ENCODE measurements around the gene CERKL. TPM values are rescaled to one million over a fixed set of nuclear protein-coding genes. Genes with fewer than 3 reads are reported as not detected.

CERKL gene
- total RNA-seq, 1 donor from 2014 or later, result not detected

DNA sequence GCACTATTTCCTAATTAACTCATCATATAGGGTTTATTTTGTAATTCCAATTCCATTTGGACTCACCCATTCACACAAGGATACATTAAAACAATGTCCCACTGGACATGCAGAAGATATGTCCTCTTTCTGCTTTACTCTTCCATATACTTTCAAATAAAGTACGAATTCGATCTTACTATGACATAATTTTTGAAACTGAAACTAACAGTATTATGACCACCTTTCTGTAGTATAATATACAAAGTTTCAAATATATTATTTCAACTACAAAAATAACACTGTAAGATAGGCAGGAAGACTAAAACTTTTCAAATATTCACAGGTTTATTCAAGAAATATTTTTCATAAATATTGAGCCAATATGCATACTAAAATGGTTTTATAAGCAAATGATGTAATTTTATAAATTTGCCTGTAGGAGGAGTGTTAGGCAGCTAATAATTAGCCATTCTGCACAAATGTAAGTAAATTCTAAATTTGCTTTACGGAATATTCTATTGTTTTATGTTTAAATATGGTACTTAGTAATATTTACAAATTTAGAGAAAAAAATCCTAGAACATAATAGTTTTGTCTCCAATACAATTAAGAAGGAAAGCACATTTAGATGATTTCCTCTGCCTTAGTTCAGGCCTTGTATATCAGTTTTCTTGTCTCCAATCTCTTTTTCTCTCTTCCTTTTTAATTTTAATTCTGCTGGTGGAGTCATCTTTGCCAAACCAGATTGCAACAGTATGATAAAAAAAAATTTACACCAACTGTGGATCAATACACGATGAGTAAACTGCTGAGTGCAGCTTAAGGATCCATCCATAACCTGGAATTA lies 85.9 kb downstream of the CERKL start:
- Histone ChIP-seq H4K20me1 (ENCODE audit: low read depth) (no peaks in the 10 kb centered on the region), H3K4me1 (no peaks in the 10 kb centered on the region), H3F3A (ENCODE audit: low read depth) (no peaks in the 10 kb centered on the region), H3K36me3 (no peaks in the 10 kb centered on the region), H3K27ac (no peak overlapping the region), H3K9me3 (ENCODE audit: low read depth) (no peaks in the 10 kb centered on the region), H2AFZ (replicated peaks) (no peak overlapping the region), H3K9ac (no peak overlapping the region), H3K27me3 (no peaks in the 10 kb centered on the region), H3K4me3 (no peak overlapping the region), H3K4me2 (no peak overlapping the region), H3K79me2 (ENCODE audit: low read depth) (no peaks in the 10 kb centered on the region)
- peaks cover 5% of the 10 kb centered on the region for H3K4me1 Mint-ChIP-seq
- peaks cover 3% of the 10 kb centered on the region for H3K27me3 Mint-ChIP-seq (ENCODE audit: insufficient read depth, low read depth)
- TF ChIP-seq, protein P1, sequence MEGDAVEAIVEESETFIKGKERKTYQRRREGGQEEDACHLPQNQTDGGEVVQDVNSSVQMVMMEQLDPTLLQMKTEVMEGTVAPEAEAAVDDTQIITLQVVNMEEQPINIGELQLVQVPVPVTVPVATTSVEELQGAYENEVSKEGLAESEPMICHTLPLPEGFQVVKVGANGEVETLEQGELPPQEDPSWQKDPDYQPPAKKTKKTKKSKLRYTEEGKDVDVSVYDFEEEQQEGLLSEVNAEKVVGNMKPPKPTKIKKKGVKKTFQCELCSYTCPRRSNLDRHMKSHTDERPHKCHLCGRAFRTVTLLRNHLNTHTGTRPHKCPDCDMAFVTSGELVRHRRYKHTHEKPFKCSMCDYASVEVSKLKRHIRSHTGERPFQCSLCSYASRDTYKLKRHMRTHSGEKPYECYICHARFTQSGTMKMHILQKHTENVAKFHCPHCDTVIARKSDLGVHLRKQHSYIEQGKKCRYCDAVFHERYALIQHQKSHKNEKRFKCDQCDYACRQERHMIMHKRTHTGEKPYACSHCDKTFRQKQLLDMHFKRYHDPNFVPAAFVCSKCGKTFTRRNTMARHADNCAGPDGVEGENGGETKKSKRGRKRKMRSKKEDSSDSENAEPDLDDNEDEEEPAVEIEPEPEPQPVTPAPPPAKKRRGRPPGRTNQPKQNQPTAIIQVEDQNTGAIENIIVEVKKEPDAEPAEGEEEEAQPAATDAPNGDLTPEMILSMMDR (IDR thresholded peaks at IDR 0.05), result no peak
- TF ChIP-seq EZH2phosphoT487 (IDR thresholded peaks at IDR 0.05) (no peak), EZH2 (IDR thresholded peaks at IDR 0.05) (no peak)
- H3K4me3 Mint-ChIP-seq, result no peak overlapping the region
- H3K36me3 Mint-ChIP-seq, result no peaks in the 10 kb centered on the region
- DNase-seq (ENCODE audit: low spot score), result no peak
- no peak overlapping the region for H3K27ac Mint-ChIP-seq
- no peaks in the 10 kb centered on the region for H3K9me3 Mint-ChIP-seq

DNA sequence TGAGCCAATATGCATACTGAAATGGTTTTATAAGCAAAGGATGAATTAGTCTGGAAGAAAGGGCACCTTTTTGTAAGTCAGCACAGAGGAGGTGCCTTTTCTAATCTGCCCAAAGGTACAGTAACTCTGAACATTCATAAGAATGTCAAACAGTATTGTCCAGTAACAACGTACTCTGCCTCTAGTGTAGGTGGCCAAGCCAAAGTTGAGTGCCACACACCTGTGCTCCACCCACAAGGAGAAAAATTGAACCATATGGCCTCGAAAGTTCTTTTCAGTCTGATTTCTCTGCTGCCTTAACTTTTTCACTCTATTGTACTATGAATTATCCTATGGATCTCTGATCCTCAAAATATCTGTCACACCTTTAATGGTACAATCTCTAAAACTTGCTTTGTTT lies 86.8 kb downstream of the CERKL start:
- H3K9ac ChIP-seq, result no peak overlapping the region
- H3F3A ChIP-seq (ENCODE audit: low read depth), result no peaks in the 10 kb centered on the region
- no peak overlapping the region for H2AFZ ChIP-seq (replicated peaks)
- H3K4me3 Mint-ChIP-seq, result no peak overlapping the region
- H3K4me3 ChIP-seq, result no peak overlapping the region
- peaks cover 5% of the 10 kb centered on the region for H3K4me1 Mint-ChIP-seq
- no peaks in the 10 kb centered on the region for H3K36me3 ChIP-seq
- H3K27me3 ChIP-seq, result no peaks in the 10 kb centered on the region
- H3K36me3 Mint-ChIP-seq, result no peaks in the 10 kb centered on the region
- no peaks in the 10 kb centered on the region for H3K4me1 ChIP-seq
- no peak overlapping the region for H3K27ac ChIP-seq
- H3K9me3 Mint-ChIP-seq, result no peaks in the 10 kb centered on the region
- no peaks in the 10 kb centered on the region for H3K9me3 ChIP-seq (ENCODE audit: low read depth)
- H3K79me2 ChIP-seq (ENCODE audit: low read depth), result no peaks in the 10 kb centered on the region
- TF ChIP-seq, protein P1 (IDR thresholded peaks at IDR 0.05), result no peak
- TF ChIP-seq EZH2phosphoT487 (IDR thresholded peaks at IDR 0.05) (no peak), EZH2 (IDR thresholded peaks at IDR 0.05) (no peak)
- peaks cover 5% of the 10 kb centered on the region for H3K27me3 Mint-ChIP-seq (ENCODE audit: insufficient read depth, low read depth)
- H3K27ac Mint-ChIP-seq, result no peak overlapping the region
- no peak for DNase-seq (ENCODE audit: low spot score)
- no peak overlapping the region for H3K4me2 ChIP-seq
- H4K20me1 ChIP-seq (ENCODE audit: low read depth), result no peaks in the 10 kb centered on the region

DNA sequence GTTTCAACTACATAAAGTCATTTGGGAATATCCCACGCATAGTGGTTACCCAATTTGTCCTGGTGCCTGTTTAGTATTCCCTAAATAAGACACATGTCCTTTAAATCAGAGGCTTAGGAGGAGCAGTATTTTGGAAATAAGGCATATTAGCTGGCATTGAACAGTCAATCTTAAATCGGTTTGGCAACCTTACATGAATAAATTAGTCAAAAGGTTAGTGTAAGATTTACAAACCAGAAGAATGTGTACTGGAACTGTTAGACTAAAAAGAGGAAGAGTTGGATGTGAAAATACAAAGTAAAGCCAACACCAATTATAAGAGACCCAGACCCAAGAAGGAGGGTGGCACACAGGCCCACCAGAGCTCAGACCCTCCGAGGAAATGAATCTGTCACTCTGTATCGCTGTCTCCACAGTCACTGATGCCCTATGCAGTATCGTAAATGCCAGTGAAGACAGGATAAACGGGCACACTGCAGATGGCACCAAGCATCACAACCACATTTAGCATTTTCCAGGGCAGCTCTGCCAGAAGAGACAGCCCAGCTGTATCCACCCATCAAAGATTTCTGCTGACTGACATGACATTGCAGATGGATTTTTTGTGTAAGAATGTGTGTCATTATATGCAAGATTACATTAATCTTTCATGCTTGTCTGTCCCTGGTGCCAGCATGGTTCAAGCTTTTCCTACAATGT lies 90.4 kb downstream of the CERKL start:
- H3K36me3 ChIP-seq, result no peaks in the 10 kb centered on the region
- Mint-ChIP-seq H3K27me3 (ENCODE audit: insufficient read depth, low read depth) (peaks cover 6% of the 10 kb centered on the region), H3K36me3 (no peaks in the 10 kb centered on the region), H3K9me3 (no peaks in the 10 kb centered on the region), H3K4me3 (no peak overlapping the region), H3K4me1 (no peaks in the 10 kb centered on the region), H3K27ac (no peak overlapping the region)
- H2AFZ ChIP-seq (replicated peaks), result no peak overlapping the region
- H3K4me1 ChIP-seq, result no peaks in the 10 kb centered on the region
- no peak for DNase-seq (ENCODE audit: low spot score)
- H3K4me3 ChIP-seq, result no peak overlapping the region
- H4K20me1 ChIP-seq (ENCODE audit: low read depth), result no peaks in the 10 kb centered on the region
- H3K27me3 ChIP-seq, result no peaks in the 10 kb centered on the region
- no peaks in the 10 kb centered on the region for H3F3A ChIP-seq (ENCODE audit: low read depth)
- no peaks in the 10 kb centered on the region for H3K9me3 ChIP-seq (ENCODE audit: low read depth)
- H3K79me2 ChIP-seq (ENCODE audit: low read depth), result no peaks in the 10 kb centered on the region
- H3K27ac ChIP-seq, result no peak overlapping the region
- no peak overlapping the region for H3K9ac ChIP-seq
- no peak overlapping the region for H3K4me2 ChIP-seq
- TF ChIP-seq EZH2phosphoT487 (IDR thresholded peaks at IDR 0.05), result no peak
- TF ChIP-seq EZH2 (IDR thresholded peaks at IDR 0.05), result no peak
- TF ChIP-seq, protein P1 (IDR thresholded peaks at IDR 0.05), result no peak
